ENCODE data around the gene SLC34A3.
A peak's percentile ranks its signal among the peaks of the same experiment; 100 is the strongest.

Gene SLC34A3
- total RNA-seq: 0 to 0.12 reads per million in 2 experiments

- no peak for DNase-seq (ENCODE audit: low read depth)
Measured at GRCh38 chr9:137230705-137231371, at the start of gene SLC34A3. SLC34A3 (plus strand) TSS chr9:137230901; CDS start chr9:137231703, 802 bp downstream.

DNA sequence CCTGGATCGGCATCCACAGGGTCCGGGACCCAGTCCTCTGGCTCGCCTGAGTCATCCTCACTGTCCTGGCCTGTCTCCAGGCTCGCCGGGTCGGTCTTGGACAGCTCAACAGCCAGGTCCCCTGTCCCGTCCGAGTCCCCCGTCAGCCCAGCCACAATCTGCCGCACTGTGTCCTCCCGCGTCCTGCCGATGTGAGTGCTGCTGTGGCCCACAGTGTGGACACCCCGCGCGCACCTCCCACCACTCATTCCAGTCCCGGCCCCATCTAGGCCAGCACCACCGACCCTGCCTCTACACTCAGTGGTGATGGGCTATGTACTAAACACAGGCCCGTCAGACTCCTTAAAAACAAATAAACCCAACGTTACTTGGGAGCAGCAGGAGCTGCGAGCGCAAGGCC lies 49.0 kb upstream of the SLC34A3 start:
- no peak for DNase-seq (ENCODE audit: low read depth)

DNA sequence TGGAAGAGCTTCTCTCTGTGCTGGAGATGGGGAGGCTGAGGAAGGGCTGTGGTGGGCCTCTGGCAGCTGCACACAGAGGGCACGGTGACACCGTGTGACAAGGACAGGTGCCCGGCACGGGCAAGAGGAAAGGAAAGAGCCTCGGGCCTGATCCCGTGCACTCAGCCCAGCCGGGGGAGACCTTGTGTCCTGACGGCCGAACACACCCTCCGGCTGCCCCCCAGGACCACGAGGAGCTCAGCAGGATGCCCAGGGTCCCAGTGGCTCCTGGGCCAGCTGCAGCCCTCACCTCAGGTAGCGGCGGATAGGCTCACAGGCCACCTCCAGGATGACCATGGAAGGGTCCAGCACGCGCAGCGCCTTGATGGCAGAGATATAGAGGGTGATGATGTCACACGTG lies 47.9 kb upstream of the SLC34A3 start:
- DNase-seq (ENCODE audit: low read depth): no peak

DNA sequence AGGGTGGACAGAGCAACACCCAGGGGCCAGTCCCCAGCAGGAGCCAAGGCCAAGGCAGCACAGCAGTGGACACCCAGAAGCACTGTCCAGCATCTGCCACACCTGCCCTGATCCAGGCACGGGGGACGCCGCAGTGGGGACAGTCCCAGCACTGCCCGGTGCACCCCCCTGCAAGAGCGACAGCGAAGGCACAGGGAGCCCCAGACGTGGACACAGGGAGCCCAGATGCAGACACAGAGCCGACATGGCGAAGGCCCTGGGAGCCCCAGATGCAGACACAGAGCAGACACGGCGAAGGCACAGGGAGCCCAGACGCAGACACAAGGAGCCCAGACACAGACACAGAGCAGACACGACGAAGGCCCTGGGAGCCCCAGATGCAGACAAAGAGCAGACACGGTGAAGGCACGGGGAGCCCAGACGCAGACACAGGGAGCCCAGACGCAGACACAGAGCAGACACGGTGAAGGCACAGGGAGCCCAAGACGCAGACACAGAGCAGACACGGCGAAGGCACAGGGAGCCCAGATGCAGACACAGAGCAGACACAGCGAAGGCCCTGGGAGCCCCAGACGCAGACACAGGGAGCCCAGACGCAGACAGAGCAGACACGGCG lies 46.6 kb upstream of the SLC34A3 start:
- no peak for DNase-seq (ENCODE audit: low read depth)

DNA sequence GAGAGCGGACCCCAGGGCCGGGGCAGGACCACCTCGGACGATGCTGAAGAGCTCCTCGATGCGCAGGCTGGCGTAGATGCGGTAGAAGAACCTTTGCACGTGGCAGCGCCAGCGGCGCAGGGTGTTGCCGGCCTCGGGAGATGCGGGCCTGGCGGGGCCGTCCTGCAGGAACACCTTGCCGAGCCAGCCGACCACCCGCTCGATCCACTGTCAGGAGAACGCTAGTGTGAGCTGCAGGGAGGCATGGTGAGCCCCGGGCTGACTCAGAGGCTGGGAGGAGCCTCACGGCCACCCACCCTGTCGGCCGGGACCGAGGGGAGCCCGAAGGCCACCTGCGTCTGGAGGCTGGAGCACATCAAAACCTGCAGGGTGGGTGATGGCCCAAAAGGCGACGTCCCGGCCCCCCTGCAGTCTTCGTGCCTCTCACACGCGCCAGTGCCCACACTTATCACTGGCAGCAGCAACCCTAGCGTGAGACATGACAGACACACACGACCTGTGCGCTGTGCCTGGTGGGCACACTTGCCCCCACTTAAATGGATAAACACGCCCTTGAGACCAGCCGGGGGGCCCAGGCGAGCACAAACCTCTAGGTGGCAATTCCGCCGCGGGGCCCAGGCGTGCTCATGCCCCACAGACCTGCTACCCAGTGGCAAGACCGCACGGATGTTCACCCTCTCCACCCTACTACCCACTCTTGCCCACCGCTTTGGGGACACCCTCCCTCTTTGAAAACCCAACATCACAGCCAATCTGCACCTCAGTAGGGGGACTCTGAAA lies 45.6 kb upstream of the SLC34A3 start:
- DNase-seq (ENCODE audit: low read depth): no peak

DNA sequence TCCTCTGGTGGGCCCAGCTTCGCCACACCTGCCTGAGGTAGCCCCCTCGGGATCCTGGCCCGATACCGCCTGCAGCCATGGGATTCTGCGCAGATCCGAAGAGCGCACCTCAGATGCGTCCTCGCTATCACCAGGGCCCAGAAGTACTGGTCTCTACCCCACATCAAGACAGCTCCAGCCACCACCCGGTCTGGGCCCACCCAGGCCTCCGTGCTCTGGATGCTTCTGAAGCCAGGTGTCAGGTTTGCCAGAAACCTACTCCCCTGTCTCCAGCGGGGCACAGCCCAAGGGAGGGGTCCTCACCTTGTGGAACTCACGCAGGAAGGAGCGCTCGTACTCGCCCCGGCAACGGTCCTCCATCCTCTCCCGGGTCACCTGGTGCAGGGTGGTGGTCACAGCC lies 44.8 kb upstream of the SLC34A3 start:
- DNase-seq (ENCODE audit: low read depth): no peak

GRCh38 chr9:137186385-137186784 lies 44.3 kb upstream of the SLC34A3 start:
- no peak for DNase-seq (ENCODE audit: low read depth)

DNA sequence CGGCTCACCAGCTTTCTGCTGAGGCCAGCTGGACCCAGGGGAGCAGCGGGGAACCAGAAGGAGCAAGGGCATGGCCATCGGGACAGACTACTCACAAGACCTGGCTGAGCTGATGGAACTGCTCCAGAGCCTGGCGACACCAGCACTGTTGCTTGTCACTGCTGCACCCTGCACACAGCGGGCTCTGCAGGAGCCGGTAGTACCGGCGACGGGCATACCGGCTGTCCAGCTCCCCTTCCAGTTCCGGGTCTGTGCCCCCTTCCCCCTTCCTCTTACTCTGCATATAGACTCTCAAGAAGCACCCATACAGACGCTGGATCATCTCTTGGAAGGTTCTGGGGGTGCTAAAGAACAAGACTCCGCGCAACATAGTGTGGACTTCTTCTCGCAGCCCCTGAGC lies 43.3 kb upstream of the SLC34A3 start:
- no peak for DNase-seq (ENCODE audit: low read depth)

- no peak for DNase-seq (ENCODE audit: low read depth)
Measured at GRCh38 chr9:137188086-137188489, 42.6 kb upstream of the SLC34A3 start.

DNA sequence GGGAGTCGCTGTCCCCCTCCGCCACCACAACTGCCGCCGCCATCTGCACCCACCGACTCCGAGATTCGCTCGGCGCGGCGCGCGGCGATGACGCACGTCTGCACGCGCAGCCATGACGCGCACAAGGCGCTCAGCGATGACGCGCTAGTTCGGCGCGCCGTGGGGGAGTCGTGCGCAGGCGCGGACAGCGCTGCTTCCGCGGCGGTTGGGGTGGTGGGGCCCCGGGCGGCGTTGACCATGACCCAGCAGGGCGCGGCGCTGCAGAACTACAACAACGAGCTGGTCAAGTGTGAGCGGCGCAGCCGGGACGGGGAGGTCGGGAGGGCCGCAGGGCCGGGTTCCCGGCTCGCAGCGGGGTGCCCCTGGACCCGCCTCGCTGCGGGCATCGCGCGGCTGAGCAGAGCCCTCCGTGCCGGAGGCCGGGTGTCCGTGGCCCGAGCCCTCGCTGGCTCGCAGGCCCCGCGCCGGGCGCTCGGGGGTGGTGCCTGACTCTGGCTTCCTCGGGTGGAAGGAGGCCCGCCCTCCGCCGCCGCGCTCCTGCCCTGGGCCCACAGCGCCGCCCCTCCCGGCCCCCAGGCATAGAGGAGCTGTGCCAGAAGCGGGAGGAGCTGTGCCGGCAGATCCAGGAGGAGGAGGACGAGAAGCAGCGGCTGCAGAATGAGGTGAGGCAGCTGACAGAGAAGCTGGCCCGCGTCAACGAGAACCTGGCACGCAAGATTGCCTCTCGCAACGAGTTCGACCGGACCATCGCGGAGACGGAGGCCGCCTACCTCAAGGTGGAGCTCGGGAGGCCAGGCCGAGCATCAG lies 42.0 kb upstream of the SLC34A3 start, which contains the start of the genes ANAPC2 and SSNA1:
TSS of gene ANAPC2 (minus strand) at position 71 of the 807 bp plus-strand sequence. CDS start at position 43, 28 bp downstream.
TSS of gene SSNA1 (plus strand) at position 187 of the 807 bp plus-strand sequence. CDS start at position 238, 51 bp downstream.
- peak; percentile 87 for DNase-seq (ENCODE audit: low read depth)

DNA sequence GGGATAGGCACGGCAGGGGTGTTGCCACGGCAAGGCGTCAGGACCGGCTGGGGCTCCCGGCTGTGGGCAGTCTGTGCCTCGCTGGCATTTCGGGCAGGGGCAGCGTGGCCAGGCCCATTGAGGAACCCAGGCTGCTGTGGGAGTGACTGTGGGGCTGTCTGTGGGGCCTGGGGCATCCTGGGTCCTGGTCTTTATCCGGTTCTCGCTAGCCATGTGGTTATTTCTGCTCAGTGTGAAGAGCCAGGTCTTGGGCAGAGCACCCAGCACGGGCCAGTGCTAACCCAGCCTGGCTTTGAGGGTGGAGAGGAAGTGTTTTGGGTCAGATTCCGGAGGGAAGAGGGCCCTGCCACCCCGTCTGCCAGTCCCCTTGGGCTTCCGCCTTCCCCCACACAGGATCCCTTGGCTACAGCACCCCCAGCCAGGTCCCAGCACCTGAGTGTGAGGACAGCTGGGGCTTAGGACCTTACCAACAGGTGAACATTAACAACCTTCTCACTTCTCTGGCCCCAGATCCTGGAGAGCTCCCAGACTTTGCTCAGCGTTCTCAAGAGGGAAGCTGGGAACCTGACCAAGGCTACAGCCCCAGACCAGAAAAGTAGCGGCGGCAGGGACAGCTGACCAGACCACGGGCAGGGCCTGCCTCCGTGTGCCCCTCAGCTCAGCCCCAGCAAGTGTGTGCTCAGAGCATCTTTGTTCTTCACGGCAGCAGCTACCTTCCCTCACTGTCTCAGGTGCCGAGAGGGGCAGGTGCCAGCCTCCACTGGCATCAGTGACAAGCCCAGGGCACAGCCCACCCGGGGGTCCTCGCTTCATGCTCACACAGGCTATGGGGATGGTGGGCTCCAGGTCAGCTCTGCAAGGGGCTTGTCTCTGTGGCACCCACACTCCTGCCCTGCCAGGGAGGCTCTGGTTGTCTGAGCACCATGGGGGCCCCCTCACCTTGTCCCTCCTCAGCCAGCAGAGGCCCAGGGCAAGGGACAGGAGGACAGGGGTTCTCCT lies 41.1 kb upstream of the SLC34A3 start:
- DNase-seq (ENCODE audit: low read depth): no peak

DNA sequence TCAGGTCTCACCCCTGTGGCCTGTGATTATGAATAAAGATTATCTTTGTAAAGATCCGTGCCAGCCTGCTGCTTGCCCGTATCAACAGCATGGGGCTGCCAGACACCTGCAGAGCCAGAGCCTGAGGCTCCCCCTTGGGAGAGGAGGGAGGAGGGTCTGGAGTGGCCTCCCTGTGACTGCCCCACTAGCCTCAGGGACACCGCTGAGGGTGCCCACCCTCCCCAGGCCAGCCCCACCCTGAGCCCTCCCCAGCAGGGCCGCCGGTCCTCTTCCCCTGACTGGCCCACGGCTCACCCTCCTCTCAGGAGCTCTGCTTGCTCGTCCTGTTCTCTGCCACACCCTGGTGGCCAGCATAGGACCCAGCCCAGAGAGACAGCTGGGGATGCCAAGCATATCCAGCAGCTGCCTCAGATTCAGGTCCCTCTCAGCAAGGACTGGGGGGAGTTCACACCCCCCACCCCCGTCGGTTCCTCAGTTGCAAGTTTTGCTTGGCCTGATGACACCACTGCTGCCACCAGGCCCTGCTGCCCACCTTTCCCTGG lies 40.3 kb upstream of the SLC34A3 start:
- no peak for DNase-seq (ENCODE audit: low read depth)

GRCh38 chr9:137191245-137191644 lies 39.5 kb upstream of the SLC34A3 start:
- DNase-seq (ENCODE audit: low read depth): no peak

DNA sequence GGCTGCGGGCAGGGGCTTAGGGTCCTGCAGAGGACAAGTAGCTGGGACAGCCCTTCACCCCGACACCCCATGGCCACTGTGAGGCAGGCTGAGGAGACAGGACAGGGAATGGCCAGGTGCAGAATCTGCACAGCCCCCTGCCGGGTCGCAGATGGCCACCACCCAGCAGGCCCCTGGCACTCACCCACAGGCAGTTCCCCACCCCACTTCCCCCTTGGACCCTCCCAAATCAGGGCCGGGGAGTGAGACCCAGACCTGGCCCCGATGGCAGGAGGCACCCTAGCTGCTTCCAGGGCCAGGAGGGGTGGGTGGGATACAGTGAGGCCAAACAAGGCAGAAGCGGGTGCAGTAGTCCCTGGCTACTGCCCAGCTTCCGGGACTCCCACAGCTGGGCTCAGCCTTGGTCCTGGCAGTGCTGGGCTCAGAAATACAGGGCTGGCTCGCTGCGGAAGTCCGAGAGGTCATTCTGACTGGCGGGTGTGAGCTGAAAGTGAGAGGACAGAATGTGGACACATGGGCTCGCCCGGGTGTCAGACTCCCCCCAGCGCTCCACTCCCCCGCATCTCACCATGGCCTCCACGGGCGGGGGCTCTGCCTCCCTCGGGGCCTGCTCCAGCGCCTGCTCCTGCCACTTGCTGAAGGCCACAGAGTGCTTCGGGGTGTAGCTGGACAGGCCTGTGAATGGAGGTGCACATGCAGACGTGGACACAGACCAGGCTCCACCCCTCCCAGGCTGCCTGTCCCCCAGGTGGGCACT lies 38.8 kb upstream of the SLC34A3 start:
- DNase-seq (ENCODE audit: low read depth): no peak

GRCh38 chr9:137192448-137192780 lies 38.3 kb upstream of the SLC34A3 start:
- DNase-seq (ENCODE audit: low read depth): no peak

DNA sequence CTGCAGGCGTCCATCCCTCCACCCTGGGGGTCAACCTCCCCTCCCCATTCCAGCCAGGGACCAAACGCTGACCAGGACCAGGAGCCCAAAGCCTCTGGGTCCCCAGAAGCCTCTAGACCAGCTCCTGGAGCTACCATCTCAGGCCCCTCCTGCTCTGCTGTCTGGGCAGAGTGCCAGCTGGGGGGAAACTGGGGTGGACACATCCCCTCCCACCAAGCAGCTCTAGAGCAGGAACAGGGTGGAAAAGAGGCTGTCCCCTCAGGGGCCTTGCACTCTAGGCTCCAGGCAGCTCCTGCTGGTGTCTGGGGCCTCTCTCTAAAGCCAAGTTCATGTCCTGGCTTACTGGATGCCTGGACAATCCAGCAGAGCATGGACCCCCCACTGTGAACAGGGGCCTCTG lies 37.8 kb upstream of the SLC34A3 start:
- no peak for DNase-seq (ENCODE audit: low read depth)

DNA sequence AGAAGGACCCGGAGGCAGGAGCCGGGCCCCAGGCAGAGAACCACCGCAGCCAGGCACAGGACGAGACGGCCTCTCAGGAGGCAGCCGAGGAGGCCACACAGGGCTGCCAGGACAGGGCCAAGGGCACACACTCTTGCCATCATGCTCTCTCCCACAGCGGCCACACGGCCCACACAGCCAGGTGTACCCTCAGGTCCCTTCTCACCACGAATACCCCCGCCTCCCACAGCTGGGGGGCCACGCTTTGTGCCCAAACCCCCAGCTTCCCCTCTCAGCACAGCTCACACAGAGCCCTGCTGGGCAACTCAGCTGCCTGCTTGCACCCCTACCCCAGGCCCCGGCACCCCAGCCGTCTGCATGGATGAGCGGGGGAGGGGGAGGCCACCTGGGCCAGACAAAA lies 36.9 kb upstream of the SLC34A3 start:
- DNase-seq (ENCODE audit: low read depth): no peak

- no peak for DNase-seq (ENCODE audit: low read depth)
Measured at GRCh38 chr9:137194388-137194787, 36.3 kb upstream of the SLC34A3 start.

DNA sequence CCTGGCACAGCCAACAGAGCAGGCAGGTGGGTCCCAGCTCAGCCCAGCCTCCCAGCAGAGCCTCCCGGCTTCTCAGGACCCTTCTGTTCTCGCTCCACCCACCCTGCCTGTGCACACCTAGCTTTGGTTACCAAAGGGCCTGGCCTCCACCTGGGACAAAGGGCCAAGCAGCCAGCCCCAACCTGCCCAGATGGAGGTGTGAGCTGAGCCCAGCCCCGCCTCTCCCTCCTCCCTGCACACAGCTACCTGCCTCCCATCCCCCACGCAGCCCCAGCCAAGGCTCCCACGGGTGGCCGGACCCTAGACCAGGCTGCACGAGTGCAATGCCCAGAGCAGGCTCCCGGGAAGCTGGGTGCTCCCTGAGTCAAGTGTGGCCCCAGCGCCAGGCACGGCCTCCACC lies 35.8 kb upstream of the SLC34A3 start:
- DNase-seq (ENCODE audit: low read depth): no peak

Data from T follicular helper cell (primary cell).